Keratinocyte (primary cell): ENCODE data around the gene ALPI. TPM values are rescaled to one million over a fixed set of nuclear protein-coding genes. Genes with fewer than 3 reads are reported as not detected.

Source experiments
- DNase-seq: peaks from one replicate; pipeline ENCODE4 v3.0.0-alpha.2; 2011; ENCODE audit warnings: low read depth, missing footprints, low spot score
- FAIRE-seq: peaks from 2 replicates; lab custom pipeline; 2011; peaks lifted over from hg19 to GRCh38; lab: Jason Lieb, UNC
- H2AFZ ChIP-seq: 2 replicates; pipeline ENCODE4 v1.6.0; 2012; ENCODE audit warnings: low read length, control low read depth, inconsistent platforms; ENCODE audit not compliant: control insufficient read depth
- H3K27ac ChIP-seq: 2 replicates; pipeline ENCODE4 v1.5.1; 2011; ENCODE audit warnings: low read length; ENCODE audit not compliant: control insufficient read depth, insufficient read depth
- H3K27me3 ChIP-seq: 3 replicates; pipeline ENCODE4 v1.6.0; 2011; ENCODE audit warnings: low read length; ENCODE audit not compliant: control insufficient read depth, insufficient read depth; ENCODE audit errors: extremely low read depth
- H3K36me3 ChIP-seq, 2 experiments: 2 replicates in 1 of 2; 3 replicates in 1 of 2; pipeline ENCODE4 v1.5.1; 2011; ENCODE audit warnings: low read length in 2 of 2, mild to moderate bottlenecking in 1 of 2; ENCODE audit not compliant: control insufficient read depth in 2 of 2, insufficient read depth in 2 of 2; ENCODE audit errors: extremely low read depth in 1 of 2
- H3K4me1 ChIP-seq: 3 replicates; pipeline ENCODE4 v1.5.1; 2011; ENCODE audit warnings: low read length; ENCODE audit not compliant: control insufficient read depth, insufficient read depth; ENCODE audit errors: extremely low read depth
- H3K4me2 ChIP-seq: 3 replicates; pipeline ENCODE4 v1.6.0; 2011; ENCODE audit warnings: low read depth, low read length; ENCODE audit not compliant: control insufficient read depth, insufficient read depth; ENCODE audit errors: extremely low read depth
- H3K4me3 ChIP-seq, 3 experiments: fragments of 200-600 bp in 1 of 3; sonication (generic) in 1 of 3; 2 replicates in 2 of 3; 3 replicates in 1 of 3; pipeline ENCODE4 v1.5.1; 2011 to 2016; ENCODE audit warnings: low read length in 3 of 3, mild to moderate bottlenecking in 3 of 3, control low read depth in 2 of 3, inconsistent platforms in 1 of 3, low read depth in 1 of 3, mixed read lengths in 1 of 3, mixed run types in 1 of 3, moderate library complexity in 1 of 3; ENCODE audit not compliant: control insufficient read depth in 2 of 3, insufficient read depth in 2 of 3; ENCODE audit errors: extremely low read depth in 1 of 3
- H3K79me2 ChIP-seq: 2 replicates; pipeline ENCODE4 v1.6.0; 2012; ENCODE audit warnings: low read length; ENCODE audit not compliant: control insufficient read depth, insufficient read depth
- H3K9ac ChIP-seq: 3 replicates; pipeline ENCODE4 v1.6.0; 2011; ENCODE audit warnings: low read length; ENCODE audit not compliant: control insufficient read depth, insufficient read depth; ENCODE audit errors: extremely low read depth
- H3K9me1 ChIP-seq: 3 replicates; pipeline ENCODE4 v1.6.0; 2011; ENCODE audit warnings: low read length; ENCODE audit not compliant: control insufficient read depth, insufficient read depth; ENCODE audit errors: extremely low read depth
- H3K9me3 ChIP-seq: 2 replicates; pipeline ENCODE4 v1.5.1; 2012; ENCODE audit warnings: low read depth, low read length; ENCODE audit not compliant: control insufficient read depth
- H4K20me1 ChIP-seq: 3 replicates; pipeline ENCODE4 v1.6.0; 2011; ENCODE audit warnings: low read length; ENCODE audit not compliant: control insufficient read depth, insufficient read depth; ENCODE audit errors: extremely low read depth
- EZH2 ChIP-seq: IDR thresholded peaks from one replicate; pipeline ENCODE4 v1.6.1; 2012; ENCODE audit warnings: inconsistent platforms, mild to moderate bottlenecking, low read length, moderate library complexity
- dilution Hi-C: fragments of 300-500 bp; cut with MboI; formaldehyde crosslinking; loops from one replicate; pipeline ENCODE4 v1.7.0; 2020; ENCODE audit warnings: low sequenced_read_pairs; ENCODE audit not compliant: extremely low pct_ligation_motif_present
- polyA plus RNA-seq, 5 experiments: library from polyadenylated mRNA; depleted of rRNA in 3 of 5; stranded (reverse) in 3 of 5; stranded (forward) in 1 of 5; unstranded in 1 of 5; fragments of >200 nt; gene quantifications; 1 replicate in 1 of 5; 2 replicates in 3 of 5; 3 replicates in 1 of 5; pipeline versions ENCODE4 v1.2.1 to v1.2.3, GENCODE V29; 2011 to 2012; ENCODE audit warnings: missing spikeins in 2 of 5, low read depth in 1 of 5, low replicate concordance in 1 of 5
- TF ChIP-seq, protein P1 (sequence below), 3 experiments: IDR thresholded peaks in 1 of 3; conservative IDR thresholded peaks in 1 of 3; optimal IDR thresholded peaks in 1 of 3; 2 replicates in 2 of 3; 3 replicates in 1 of 3; pipeline versions ENCODE3 to v1.5.1; 2011; ENCODE audit warnings: low read length in 3 of 3, mild to moderate bottlenecking in 3 of 3, moderate library complexity in 2 of 3, control low read depth in 1 of 3, inconsistent platforms in 1 of 3; ENCODE audit not compliant: insufficient read depth in 2 of 3; ENCODE audit errors: extremely low read depth in 1 of 3

The ALPI gene
- polyA plus RNA-seq, 1 donor (not counting 4 experiments of a cell fraction or from before 2014, with no cell fraction given), result not detected

GRCh38 chr2:232435375-232435648 lies 20.6 kb upstream of the ALPI start:
- no peaks in the 10 kb centered on the region for H3K79me2 ChIP-seq
- no peaks in the 10 kb centered on the region for H3K9me1 ChIP-seq
- DNase-seq (no peak), FAIRE-seq (no peak)
- H3K27me3 ChIP-seq, result peaks cover 3% of the 10 kb centered on the region
- no peaks in the 10 kb centered on the region for H3K9me3 ChIP-seq
- no peak overlapping the region for H3K4me2 ChIP-seq
- dilution Hi-C loops, result loop anchor here (25.0 kb wide), 1 partner anchor 548 kb away; no protein-coding TSS in a partner anchor
- TF ChIP-seq EZH2, result no peak
- H3K36me3 ChIP-seq, result no peaks in the 10 kb centered on the region
- H4K20me1 ChIP-seq, result no peaks in the 10 kb centered on the region
- H3K9ac ChIP-seq, result no peak overlapping the region
- H3K27ac ChIP-seq, result no peak overlapping the region
- H3K4me3 ChIP-seq, result no peak overlapping the region
- no peaks in the 10 kb centered on the region for H3K4me1 ChIP-seq
- no peak overlapping the region for H2AFZ ChIP-seq

DNA sequence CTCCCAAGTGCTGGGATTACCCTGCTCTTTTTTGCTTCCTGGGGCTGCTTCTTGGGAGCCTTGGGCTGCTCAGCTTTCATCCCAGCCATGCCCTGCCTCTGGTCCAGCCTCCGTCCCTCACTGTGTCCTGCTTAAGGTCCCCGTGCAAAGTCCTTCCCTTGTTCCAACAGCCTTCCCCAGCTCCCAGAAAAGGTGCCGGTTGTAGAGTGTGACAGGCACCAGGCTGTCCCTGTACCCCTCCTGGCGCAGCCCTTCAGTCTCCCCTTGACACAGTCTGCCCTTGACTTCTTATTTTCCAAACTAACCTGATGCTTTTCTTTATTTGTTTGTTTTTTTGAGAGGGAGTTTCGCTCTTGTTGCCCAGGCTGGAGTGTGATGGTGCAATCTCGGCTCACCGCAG lies 20.1 kb upstream of the ALPI start:
- Histone ChIP-seq H3K36me3 (no peaks in the 10 kb centered on the region), H3K4me3 (no peak overlapping the region), H3K9me1 (no peaks in the 10 kb centered on the region), H3K4me1 (no peaks in the 10 kb centered on the region), H3K4me2 (no peak overlapping the region), H3K27me3 (peaks cover 3% of the 10 kb centered on the region), H4K20me1 (no peaks in the 10 kb centered on the region), H2AFZ (no peak overlapping the region), H3K27ac (no peak overlapping the region), H3K79me2 (no peaks in the 10 kb centered on the region), H3K9ac (no peak overlapping the region), H3K9me3 (no peaks in the 10 kb centered on the region)
- DNase-seq, result no peak
- FAIRE-seq, result no peak
- dilution Hi-C loops, result loop anchor here (25.0 kb wide), 1 partner anchor 549 kb away; no protein-coding TSS in a partner anchor
- TF ChIP-seq EZH2, result no peak
- TF ChIP-seq, protein P1, sequence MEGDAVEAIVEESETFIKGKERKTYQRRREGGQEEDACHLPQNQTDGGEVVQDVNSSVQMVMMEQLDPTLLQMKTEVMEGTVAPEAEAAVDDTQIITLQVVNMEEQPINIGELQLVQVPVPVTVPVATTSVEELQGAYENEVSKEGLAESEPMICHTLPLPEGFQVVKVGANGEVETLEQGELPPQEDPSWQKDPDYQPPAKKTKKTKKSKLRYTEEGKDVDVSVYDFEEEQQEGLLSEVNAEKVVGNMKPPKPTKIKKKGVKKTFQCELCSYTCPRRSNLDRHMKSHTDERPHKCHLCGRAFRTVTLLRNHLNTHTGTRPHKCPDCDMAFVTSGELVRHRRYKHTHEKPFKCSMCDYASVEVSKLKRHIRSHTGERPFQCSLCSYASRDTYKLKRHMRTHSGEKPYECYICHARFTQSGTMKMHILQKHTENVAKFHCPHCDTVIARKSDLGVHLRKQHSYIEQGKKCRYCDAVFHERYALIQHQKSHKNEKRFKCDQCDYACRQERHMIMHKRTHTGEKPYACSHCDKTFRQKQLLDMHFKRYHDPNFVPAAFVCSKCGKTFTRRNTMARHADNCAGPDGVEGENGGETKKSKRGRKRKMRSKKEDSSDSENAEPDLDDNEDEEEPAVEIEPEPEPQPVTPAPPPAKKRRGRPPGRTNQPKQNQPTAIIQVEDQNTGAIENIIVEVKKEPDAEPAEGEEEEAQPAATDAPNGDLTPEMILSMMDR (optimal IDR thresholded peaks at IDR 0.05 in 1 of 3, IDR thresholded peaks at IDR 0.05 in 1 of 3, conservative IDR thresholded peaks at IDR 0.05 in 1 of 3; ENCODE audit: extremely low read depth in 1 of 3, insufficient read depth in 2 of 3, low read length in 3 of 3), result no peak
